GM20000 (cell line): Measurements from ENCODE around the gene KCNJ12.

Experiments
- DNase-seq: peaks from one replicate; pipeline ENCODE4 v3.0.0; 2012; ENCODE audit warnings: low spot score
- CTCF ChIP-seq: IDR thresholded peaks from 2 replicates; pipeline ENCODE4 v1.5.1; 2012; ENCODE audit warnings: mild to moderate bottlenecking, control low read depth; ENCODE audit errors: extremely low read depth, missing control alignments

KCNJ12 gene

GRCh38 chr17:21373696-21374440, 2.3 kb upstream of the KCNJ12 start:
- no peak for TF ChIP-seq CTCF
- no peak for DNase-seq

GRCh38 chr17:21374441-21375161, 1.6 kb upstream of the KCNJ12 start:
- no peak for DNase-seq
- TF ChIP-seq CTCF, result no peak

DNA sequence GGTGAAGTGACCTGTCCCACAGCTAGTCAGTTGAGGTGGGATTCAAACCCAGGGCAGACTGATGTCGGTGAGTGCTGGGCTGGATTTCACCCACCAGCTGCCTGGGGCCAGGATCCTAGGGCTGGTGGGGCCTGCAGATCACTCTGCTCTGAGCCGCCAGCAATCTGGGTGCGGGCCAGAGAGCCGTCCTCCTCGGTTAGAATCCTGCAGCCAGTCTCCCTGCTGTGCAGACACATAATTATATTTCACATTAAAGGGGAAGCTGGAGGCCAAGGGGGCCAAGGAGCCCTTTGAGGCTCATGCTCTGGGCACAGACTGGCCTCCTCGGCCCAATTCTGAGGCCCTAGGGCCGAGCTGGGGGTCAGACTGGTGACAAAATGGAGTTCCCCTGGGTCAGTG, 996 bp upstream of the KCNJ12 start:
- TF ChIP-seq CTCF, result no peak
- no peak for DNase-seq

DNA sequence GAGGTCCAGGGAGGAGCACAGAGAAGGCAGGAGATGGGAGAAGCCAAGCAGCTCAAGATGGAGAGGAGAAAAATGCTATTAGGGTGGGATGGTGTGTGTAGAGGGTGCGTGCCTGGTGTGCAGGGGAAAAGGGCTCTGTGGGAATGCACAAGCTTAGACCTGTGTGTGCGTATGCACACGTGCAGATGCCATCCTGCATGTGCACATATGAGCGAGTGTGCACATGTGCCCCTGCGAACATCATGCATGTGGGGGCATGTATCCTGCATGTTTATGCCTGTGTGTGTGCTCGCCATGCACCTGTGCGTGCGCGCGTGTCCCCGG, 438 bp upstream of the KCNJ12 start:
- no peak for DNase-seq
- TF ChIP-seq CTCF, result no peak

GRCh38 chr17:21376759-21377690, 868 bp downstream of the KCNJ12 start:
- DNase-seq, result no peak
- TF ChIP-seq CTCF, result no peak

DNA sequence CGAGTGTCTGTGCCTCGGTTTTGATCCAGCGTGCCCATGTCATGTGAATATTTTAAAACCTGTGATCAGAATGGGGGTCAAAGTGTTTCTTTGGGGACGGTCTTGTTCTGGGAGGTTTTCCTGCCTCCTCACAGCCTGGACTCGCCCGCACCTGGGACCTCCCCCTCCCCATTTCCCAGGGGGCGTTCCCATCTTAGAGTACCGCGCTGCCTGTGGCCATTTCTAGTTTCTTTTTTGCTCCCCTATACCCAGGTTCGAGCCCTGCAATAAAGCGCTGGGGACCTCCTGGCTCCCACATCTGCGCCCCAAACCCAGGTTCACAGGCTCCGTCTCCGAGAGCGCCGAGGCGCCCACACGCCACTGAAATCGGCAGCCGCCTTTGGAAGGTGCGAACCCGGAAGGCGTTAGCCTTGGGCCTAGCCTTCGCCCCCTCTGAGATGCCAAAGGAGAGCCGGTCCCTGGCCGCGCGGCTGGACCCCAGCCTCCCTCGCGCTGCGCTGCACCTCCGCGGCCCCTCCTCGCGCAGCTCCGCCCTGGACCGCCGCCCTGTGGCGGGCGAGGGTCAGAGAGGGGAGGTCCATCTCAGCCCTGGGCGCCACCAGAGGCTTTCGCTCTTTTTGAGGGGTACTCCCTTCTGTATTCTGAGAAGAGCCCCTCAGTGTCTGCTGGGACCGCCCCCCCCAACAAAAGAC, 1.7 kb downstream of the KCNJ12 start:
- TF ChIP-seq CTCF, result no peak
- no peak for DNase-seq

- no peak for DNase-seq
- TF ChIP-seq CTCF, result no peak
Observed at GRCh38 chr17:21378553-21378952, 2.4 kb downstream of the KCNJ12 start.
